Progenitor cell of endocrine pancreas (in vitro differentiated cells): ENCODE data around the gene ARV1. TPM values are rescaled to one million over a fixed set of nuclear protein-coding genes. Genes with fewer than 3 reads are reported as not detected.

Source experiments
- DNase-seq: peaks from one replicate; pipeline ENCODE4 v3.0.0; 2021; ENCODE audit warnings: low spot score; ENCODE audit not compliant: unreplicated experiment
- H3K27ac Mint-ChIP-seq: 2 replicates; pipeline ENCODE4 v1.8.0; 2021; ENCODE audit warnings: mild to moderate bottlenecking, moderate library complexity, mixed read lengths
- H3K27me3 Mint-ChIP-seq: 2 replicates; pipeline ENCODE4 v1.8.0; 2021; ENCODE audit warnings: mixed read lengths
- H3K36me3 Mint-ChIP-seq: 2 replicates; pipeline ENCODE4 v1.8.0; 2022; ENCODE audit warnings: mixed read lengths; ENCODE audit not compliant: insufficient read depth
- H3K4me1 Mint-ChIP-seq: 2 replicates; pipeline ENCODE4 v1.8.0; 2021; ENCODE audit warnings: low read depth, mixed read lengths
- H3K4me3 Mint-ChIP-seq: 2 replicates; pipeline ENCODE4 v1.8.0; 2021; ENCODE audit warnings: low read depth, mild to moderate bottlenecking, moderate library complexity, mixed read lengths
- H3K9me3 Mint-ChIP-seq: 2 replicates; pipeline ENCODE4 v1.8.0; 2021; ENCODE audit warnings: low read depth, mixed read lengths
- CTCF ChIP-seq: fragments of 200-600 bp; sonication (generic); IDR thresholded peaks from one replicate; pipeline ENCODE4 v1.5.0; 2021; ENCODE audit warnings: antibody characterized with exemption, mild to moderate bottlenecking; ENCODE audit not compliant: unreplicated experiment
- total RNA-seq: library from RNA; stranded (reverse); gene quantifications from 2 replicates; pipeline ENCODE4 v1.2.1, GENCODE V29; 2021

Gene ARV1
- total RNA-seq, 1 donor from 2014 or later: 14.4 TPM

- H3K4me1 Mint-ChIP-seq: peaks cover 34% of the 10 kb centered on the region
- H3K27ac Mint-ChIP-seq: no peak overlapping the region
- H3K9me3 Mint-ChIP-seq: no peaks in the 10 kb centered on the region
- no peaks in the 10 kb centered on the region for H3K27me3 Mint-ChIP-seq
- peaks cover 1% of the 10 kb centered on the region for H3K36me3 Mint-ChIP-seq
- TF ChIP-seq CTCF: no peak
- DNase-seq: no peak
- H3K4me3 Mint-ChIP-seq: no peak overlapping the region
Measured at GRCh38 chr1:230975636-230976035, 3.3 kb upstream of the ARV1 start.

DNA sequence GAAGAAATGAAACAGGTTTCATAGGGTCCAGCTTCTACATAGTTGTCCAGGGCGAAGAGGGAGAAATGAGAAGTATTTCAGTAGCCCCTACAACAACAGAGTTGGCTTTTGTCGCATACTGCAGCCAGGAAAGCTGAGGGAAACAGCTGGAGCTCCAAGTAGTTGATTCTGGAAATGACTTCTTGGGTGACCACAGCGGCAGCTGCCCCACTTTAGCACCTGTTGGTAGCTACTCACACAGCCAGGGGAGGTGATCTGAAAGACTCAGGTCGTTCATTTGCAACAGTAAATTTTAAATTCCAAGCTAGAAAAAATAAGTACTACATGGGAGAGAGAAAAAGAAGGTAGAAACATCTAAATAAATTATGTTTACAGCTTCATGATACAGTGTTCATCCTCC, 2.5 kb upstream of the ARV1 start:
- Mint-ChIP-seq H3K4me1 (peaks cover 34% of the 10 kb centered on the region), H3K9me3 (no peaks in the 10 kb centered on the region), H3K27me3 (no peaks in the 10 kb centered on the region), H3K36me3 (peaks cover 1% of the 10 kb centered on the region), H3K4me3 (peak overlapping the region; percentile 57), H3K27ac (no peak overlapping the region)
- no peak for DNase-seq
- no peak for TF ChIP-seq CTCF

GRCh38 chr1:230976825-230977747, 1.8 kb upstream of the ARV1 start:
- H3K36me3 Mint-ChIP-seq: peaks cover 1% of the 10 kb centered on the region
- peak overlapping the region; percentile 86 for H3K4me3 Mint-ChIP-seq
- H3K27ac Mint-ChIP-seq: peak overlapping the region; percentile 81
- no peaks in the 10 kb centered on the region for H3K9me3 Mint-ChIP-seq
- DNase-seq: no peak
- peaks cover 30% of the 10 kb centered on the region for H3K4me1 Mint-ChIP-seq
- TF ChIP-seq CTCF: no peak
- no peaks in the 10 kb centered on the region for H3K27me3 Mint-ChIP-seq

GRCh38 chr1:230977761-230978490, 968 bp upstream of the ARV1 start:
- Mint-ChIP-seq H3K36me3 (peaks cover 1% of the 10 kb centered on the region), H3K27me3 (no peaks in the 10 kb centered on the region), H3K4me1 (peaks cover 23% of the 10 kb centered on the region), H3K27ac (peak overlapping the region; percentile 81), H3K9me3 (no peaks in the 10 kb centered on the region), H3K4me3 (peak overlapping the region; percentile 86)
- peak; percentile 20 for DNase-seq
- no peak for TF ChIP-seq CTCF

- peaks cover 32% of the 10 kb centered on the region for H3K4me1 Mint-ChIP-seq
- H3K27ac Mint-ChIP-seq: peak overlapping the region; percentile 97
- no peaks in the 10 kb centered on the region for H3K27me3 Mint-ChIP-seq
- no peaks in the 10 kb centered on the region for H3K9me3 Mint-ChIP-seq
- H3K36me3 Mint-ChIP-seq: peaks cover 1% of the 10 kb centered on the region
- TF ChIP-seq CTCF: no peak
- no peak overlapping the region for H3K4me3 Mint-ChIP-seq
- no peak for DNase-seq
Measured at GRCh38 chr1:230979389-230979716, 459 bp downstream of the ARV1 start.
